GM21619 (cell line): Measurements from ENCODE around the gene SRCIN1.
"Not testable (repeated sequence)": the region's sequence is repeated elsewhere in the genome, so short reads cannot be mapped to it uniquely, and the experiment has no call there.

Experiments used
- ATAC-seq: cut with Tn5 transposase; IDR thresholded peaks from one replicate; pipeline ENCODE4 v1.9.1; 2021; ENCODE audit not compliant: unreplicated experiment

The SRCIN1 gene

GRCh38 chr17:38545531-38546225, 60.1 kb downstream of the SRCIN1 start:
- no peak for ATAC-seq

- ATAC-seq: no peak
These were observed 60.9 kb downstream of the SRCIN1 start for GRCh38 chr17:38544839-38545209.

- no peak for ATAC-seq
These were observed 61.4 kb downstream of the SRCIN1 start for GRCh38 chr17:38544175-38544838.

GRCh38 chr17:38543403-38544174, 62.2 kb downstream of the SRCIN1 start:
- no peak for ATAC-seq

- no peak for ATAC-seq
These were observed 63.5 kb downstream of the SRCIN1 start for GRCh38 chr17:38542286-38542685.

- no peak for ATAC-seq
These were observed 64.5 kb downstream of the SRCIN1 start for GRCh38 chr17:38541281-38541680.

GRCh38 chr17:38540514-38541045, 65.2 kb downstream of the SRCIN1 start:
- no peak for ATAC-seq

- ATAC-seq: no peak
These were observed 66.4 kb downstream of the SRCIN1 start for GRCh38 chr17:38539386-38539785.

- no peak for ATAC-seq
These were observed 66.8 kb downstream of the SRCIN1 start for GRCh38 chr17:38538906-38539305.

- ATAC-seq: no peak
These were observed 69.1 kb downstream of the SRCIN1 start for GRCh38 chr17:38536661-38537060.

- no peak for ATAC-seq
These were observed 69.9 kb downstream of the SRCIN1 start for GRCh38 chr17:38535886-38536285.

- ATAC-seq: no peak
These were observed 71.3 kb downstream of the SRCIN1 start for GRCh38 chr17:38534498-38534885.

GRCh38 chr17:38533866-38534497, 71.8 kb downstream of the SRCIN1 start:
- ATAC-seq: no peak

GRCh38 chr17:38533241-38533640, 72.5 kb downstream of the SRCIN1 start:
- ATAC-seq: no peak

- no peak for ATAC-seq
These were observed 73.3 kb downstream of the SRCIN1 start for GRCh38 chr17:38532451-38532850.

- not testable (repeated sequence) for ATAC-seq
These were observed 74.0 kb downstream of the SRCIN1 start for GRCh38 chr17:38531761-38532160.

- not testable (repeated sequence) for ATAC-seq
These were observed 74.9 kb downstream of the SRCIN1 start for GRCh38 chr17:38530856-38531255.

- not testable (repeated sequence) for ATAC-seq
These were observed 77.6 kb downstream of the SRCIN1 start for GRCh38 chr17:38528141-38528540.

GRCh38 chr17:38526526-38526925, 79.2 kb downstream of the SRCIN1 start:
- ATAC-seq: not testable (repeated sequence)

GRCh38 chr17:38512473-38513058, 93.2 kb downstream of the SRCIN1 start:
- no peak for ATAC-seq
